ENCODE data around the gene USP48.

USP48 gene

GRCh38 chr1:21654209-21654608 is 128.7 kb downstream of the USP48 start:
- in situ Hi-C loops (cut with HindIII; ENCODE audit: low pct_ligation_motif_present, low sequenced_read_pairs), result no loop called here
- H3K27me3 ChIP-seq (replicated peaks), result peaks cover 25% of the 10 kb centered on the region
- no peak for DNase-seq
- H3K36me3 ChIP-seq (replicated peaks), result no peaks in the 10 kb centered on the region
- no peak overlapping the region for H3K4me3 ChIP-seq (ENCODE audit: low read depth, low read length)
- no peak for TF ChIP-seq CTCF (IDR thresholded peaks at IDR 0.05; ENCODE audit: low read depth, low read length, missing control alignments)
- no peak overlapping the region for H3K27ac ChIP-seq

- in situ Hi-C loops (cut with HindIII; ENCODE audit: low pct_ligation_motif_present, low sequenced_read_pairs), result no loop called here
- peaks cover 25% of the 10 kb centered on the region for H3K27me3 ChIP-seq (replicated peaks)
- no peaks in the 10 kb centered on the region for H3K36me3 ChIP-seq (replicated peaks)
- TF ChIP-seq CTCF (IDR thresholded peaks at IDR 0.05; ENCODE audit: low read depth, low read length, missing control alignments), result no peak
- H3K27ac ChIP-seq, result no peak overlapping the region
- no peak overlapping the region for H3K4me3 ChIP-seq (ENCODE audit: low read depth, low read length)
- DNase-seq, result no peak
Observed at GRCh38 chr1:21653744-21654100, 129.2 kb downstream of the USP48 start.

- Histone ChIP-seq H3K4me3 (ENCODE audit: low read depth, low read length) (no peak overlapping the region), H3K36me3 (replicated peaks) (no peaks in the 10 kb centered on the region), H3K27me3 (replicated peaks) (peaks cover 25% of the 10 kb centered on the region), H3K27ac (no peak overlapping the region)
- no peak for TF ChIP-seq CTCF (IDR thresholded peaks at IDR 0.05; ENCODE audit: low read depth, low read length, missing control alignments)
- in situ Hi-C loops (cut with HindIII; ENCODE audit: low pct_ligation_motif_present, low sequenced_read_pairs), result no loop called here
- no peak for DNase-seq
Observed at GRCh38 chr1:21652937-21653743, 129.8 kb downstream of the USP48 start.

- no peak for TF ChIP-seq CTCF (IDR thresholded peaks at IDR 0.05; ENCODE audit: low read depth, low read length, missing control alignments)
- peaks cover 25% of the 10 kb centered on the region for H3K27me3 ChIP-seq (replicated peaks)
Observed at GRCh38 chr1:21652101-21652936, 130.6 kb downstream of the USP48 start.

GRCh38 chr1:21651214-21652042 is 131.5 kb downstream of the USP48 start:
- no peak for DNase-seq
- peak overlapping the region; percentile 25 for H3K4me3 ChIP-seq (ENCODE audit: low read depth, low read length)
- in situ Hi-C loops (cut with HindIII; ENCODE audit: low pct_ligation_motif_present, low sequenced_read_pairs), result no loop called here
- peaks cover 25% of the 10 kb centered on the region for H3K27me3 ChIP-seq (replicated peaks)
- no peak overlapping the region for H3K27ac ChIP-seq
- H3K36me3 ChIP-seq (replicated peaks), result no peaks in the 10 kb centered on the region
- TF ChIP-seq CTCF (IDR thresholded peaks at IDR 0.05; ENCODE audit: low read depth, low read length, missing control alignments), result no peak

More at GRCh38 chr1:21652101-21652936, 130.6 kb downstream of the USP48 start:
- in situ Hi-C loops (cut with HindIII; ENCODE audit: low pct_ligation_motif_present, low sequenced_read_pairs), result no loop called here
- DNase-seq, result no peak
- no peak overlapping the region for H3K4me3 ChIP-seq (ENCODE audit: low read depth, low read length)
- H3K36me3 ChIP-seq (replicated peaks), result no peaks in the 10 kb centered on the region
- no peak overlapping the region for H3K27ac ChIP-seq
